AG20443 (cell line): ENCODE data around the gene CNNM4.

Experiments used
- DNase-seq: peaks from one replicate; pipeline ENCODE4 v3.0.0; 2012; ENCODE audit warnings: low spot score, mixed read lengths

CNNM4 gene

DNA sequence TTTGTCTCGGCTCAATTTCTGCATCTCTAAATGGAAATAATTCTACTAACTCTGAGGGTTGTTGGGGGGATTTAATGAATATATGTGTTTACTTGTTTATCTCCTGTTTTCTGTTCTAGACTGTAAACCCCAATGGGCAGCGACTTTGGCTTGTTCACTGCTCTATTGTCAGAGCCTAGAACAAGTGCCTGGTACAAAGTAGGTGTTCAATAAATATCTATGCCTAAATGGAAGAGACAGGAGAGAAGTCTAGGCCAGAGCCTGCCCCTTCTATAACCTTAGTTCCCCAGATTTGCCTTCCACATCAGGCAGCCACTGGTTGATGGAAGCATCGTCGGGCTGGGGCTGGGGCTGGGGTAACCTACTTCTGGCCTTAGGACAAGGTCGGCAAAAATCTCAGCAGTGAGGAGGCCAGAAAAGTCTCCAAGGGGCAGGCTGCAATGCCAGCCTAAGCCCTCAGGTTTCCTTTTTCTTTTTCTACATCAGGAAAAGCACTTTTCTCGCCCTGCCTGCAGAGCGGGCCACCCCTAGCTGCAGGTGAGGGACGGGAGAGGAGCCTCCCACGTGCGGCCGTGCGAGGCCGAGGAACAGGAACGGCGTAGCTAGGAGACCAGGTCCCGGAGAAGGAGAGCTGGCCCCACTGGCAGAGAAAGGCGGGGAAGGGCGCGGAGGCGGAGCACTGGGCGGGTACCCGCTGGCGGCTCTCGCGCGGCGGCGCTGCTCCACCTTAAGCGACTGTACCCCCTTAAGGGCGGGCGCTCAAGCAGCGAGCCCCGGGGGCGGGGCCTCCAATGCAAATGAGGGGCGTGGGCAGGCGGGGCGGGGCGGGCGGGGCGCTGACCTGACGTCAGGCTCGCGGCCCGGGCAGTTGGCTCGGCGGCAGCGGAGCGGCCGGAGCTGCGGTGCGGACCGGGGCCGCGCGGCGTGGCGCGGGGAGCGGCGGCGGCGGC lies at the start of gene CNNM4:
TSS of gene CNNM4 (plus strand) at position 867 of the 950 bp plus-strand sequence. CDS start 98 bp downstream, outside the sequence.
- DNase-seq = peak; percentile 97

DNA sequence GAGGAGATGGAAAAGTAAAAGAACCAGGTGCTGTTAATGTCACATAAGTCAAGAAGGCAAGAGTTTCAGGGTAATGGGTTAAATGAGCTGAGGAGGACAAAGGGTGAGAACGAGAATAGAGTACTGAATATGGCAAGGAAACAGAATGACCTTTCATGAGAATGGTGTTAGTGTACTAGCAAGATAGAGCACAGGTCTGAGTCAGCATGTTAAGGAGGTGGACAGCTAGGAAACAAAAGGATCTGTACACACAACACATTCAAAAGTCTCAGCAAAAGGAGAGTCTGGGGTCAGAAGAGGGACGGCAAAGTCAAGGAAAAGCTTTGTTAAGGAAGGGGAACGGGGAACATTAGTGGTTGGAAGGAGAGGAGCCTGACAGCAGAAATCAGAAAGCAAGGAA lies 49.7 kb upstream of the CNNM4 start:
- no peak for DNase-seq

DNA sequence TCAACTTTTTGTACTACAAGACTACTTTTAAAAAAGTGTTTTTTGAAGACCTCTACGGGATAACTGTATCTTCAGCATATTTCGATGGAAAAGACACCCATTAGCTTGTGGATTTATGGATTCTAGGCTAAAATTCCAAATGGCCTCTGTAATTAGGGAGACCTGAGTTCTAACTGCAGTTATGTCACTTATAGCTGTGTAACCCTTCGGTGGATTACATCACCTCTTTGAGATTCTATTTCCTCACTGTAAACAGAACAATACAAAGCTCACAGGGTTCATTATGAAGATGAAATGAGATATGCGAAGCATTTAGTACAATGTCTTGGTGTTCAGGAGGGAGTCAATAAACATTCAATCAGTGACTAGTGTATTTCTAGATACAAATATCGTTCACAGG lies 45.0 kb upstream of the CNNM4 start:
- DNase-seq = no peak

DNA sequence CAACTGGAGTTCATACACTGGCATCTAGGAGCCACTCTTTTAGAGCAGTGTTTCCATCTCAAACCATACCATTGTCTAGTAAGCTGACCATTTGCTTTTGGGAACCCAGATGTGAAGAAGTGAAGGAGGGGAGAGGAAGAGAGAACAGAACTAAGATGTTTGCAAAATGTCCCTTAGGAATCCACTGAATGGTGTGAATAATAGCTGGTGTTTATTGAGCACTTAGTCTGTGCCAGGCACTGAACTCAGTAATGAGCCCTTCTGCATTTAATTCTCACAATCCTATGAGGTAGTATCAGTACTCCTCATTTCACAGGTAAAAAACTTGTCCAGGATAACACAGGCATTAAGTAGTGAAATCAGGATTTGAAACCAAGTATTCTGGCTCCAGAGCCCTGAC lies 44.3 kb upstream of the CNNM4 start:
- DNase-seq = no peak

DNA sequence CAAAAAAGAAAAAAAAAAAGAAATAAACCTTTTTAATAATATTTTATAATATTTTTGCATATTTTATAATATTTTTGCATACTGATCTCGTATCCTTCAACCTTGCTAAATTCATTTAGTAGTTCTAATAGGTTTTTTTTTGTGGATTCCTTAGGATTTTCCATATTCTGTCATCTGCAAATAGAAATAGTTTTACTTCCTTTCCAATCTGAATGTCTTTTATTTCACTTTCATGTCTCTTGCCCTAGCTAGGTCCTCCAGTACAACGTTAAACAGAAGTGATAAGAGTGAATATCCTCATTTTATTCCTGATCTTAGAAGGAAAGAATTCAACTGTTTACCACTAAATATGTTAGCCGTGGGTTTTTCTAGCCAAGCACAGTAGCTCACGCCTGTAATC lies 34.6 kb upstream of the CNNM4 start:
- no peak for DNase-seq

DNA sequence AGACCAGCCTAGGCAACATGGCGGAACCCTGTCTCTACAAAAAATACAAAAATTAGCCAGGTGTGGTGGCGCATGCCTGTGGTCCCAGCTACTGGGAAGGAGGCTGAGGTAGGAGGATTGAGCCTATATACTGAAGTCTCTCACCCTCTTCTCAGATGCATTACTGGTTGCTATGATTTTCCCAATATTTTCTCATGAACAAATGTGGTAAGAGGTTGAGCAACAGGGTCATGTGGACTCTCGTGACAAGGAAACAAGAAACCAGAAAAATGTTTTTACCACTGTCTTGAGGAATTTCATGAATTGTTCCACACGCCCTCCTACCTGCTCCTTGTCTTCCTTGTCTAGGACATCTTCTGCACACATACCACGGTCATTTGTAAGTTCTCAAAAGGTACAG lies 33.3 kb upstream of the CNNM4 start:
- DNase-seq = peak; percentile 44

DNA sequence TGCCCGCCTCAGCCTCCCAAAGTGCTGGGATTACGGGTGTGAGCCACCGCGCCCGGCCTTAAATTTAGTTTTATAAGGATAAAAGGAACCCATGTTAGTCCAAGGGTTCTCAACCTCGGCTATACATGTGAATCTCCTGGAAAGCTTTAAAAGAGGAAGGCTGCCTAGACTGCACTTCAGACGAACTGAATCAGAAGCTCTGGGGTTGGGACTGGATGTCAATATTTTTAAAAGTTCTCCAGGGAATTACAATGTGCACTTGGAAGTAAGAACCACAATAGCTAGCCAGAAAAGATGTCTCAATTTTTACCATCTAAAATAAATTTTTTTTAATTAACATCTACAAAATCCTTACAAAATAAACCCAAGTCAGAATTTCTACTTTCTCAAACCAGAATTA lies 31.0 kb upstream of the CNNM4 start:
- DNase-seq = no peak

DNA sequence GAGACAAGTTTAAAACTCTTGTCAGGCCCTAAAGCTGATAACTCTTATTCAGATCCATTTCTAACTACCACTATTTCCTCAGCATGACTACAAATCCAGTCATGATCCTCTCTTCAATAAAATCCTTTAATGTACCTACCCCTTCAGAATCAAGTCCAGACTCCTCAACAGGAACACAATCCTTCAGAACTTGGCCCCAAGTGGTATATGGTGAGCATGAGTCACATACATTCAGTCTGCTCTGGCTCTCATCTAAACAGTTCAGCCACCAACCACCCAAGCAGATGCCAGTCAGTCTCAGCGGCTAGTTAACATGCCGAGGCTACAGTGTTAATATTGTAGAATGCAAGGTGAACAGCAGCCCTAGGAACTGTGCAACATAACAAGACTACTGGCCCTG lies 30.5 kb upstream of the CNNM4 start:
- DNase-seq = no peak

DNA sequence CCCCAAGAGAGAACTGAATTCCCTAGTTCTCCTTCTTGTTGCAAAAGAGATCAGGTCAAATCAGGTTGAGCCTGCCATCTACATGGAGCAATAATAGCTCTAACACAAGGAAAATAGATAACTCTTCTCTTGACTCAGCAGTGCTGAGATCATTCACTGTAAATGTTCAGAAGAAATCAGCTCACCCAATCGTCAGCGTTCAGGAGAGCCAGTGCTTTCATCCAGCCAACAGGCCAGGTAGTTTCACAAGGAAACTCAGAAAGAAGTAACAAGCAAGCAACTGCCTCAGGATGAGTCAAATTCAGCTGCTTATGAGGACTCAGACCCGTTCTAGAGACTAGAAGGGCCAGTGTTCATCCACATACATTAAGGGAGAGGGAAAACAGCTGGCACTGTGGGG lies 26.8 kb upstream of the CNNM4 start:
- DNase-seq = no peak

DNA sequence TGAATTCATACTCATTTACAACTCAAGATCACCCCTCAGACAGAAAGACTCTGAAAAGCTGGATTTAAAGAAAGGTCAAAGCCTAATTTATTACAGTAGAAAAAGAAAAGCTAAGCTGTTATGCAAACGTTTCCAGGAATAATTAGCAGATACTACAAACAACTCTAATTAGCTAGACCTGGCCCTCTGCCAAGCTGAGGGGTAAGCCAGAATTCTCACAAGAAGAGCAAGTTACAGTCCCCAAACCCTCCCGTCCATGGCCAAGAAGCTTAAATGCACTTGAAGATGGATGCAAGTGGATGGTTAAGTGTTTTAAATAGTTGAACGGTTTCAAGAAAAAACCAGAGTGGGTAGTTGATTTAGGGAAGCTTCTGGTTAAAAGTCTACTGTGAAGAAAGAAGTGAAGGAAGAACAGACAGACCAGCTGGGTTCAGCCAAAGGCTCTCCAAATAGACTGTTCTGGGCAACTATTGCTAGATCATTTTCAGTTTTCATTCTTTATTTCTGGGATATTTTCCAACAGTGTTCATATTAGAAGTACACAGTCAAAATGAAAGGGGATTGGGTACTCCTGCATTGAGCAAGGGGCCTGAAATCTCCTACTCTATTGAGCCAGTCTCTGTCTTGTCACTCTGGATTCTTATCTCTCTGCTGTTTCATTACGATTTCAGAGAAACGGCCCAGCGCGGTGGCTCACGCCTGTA lies 25.7 kb upstream of the CNNM4 start:
- no peak for DNase-seq

DNA sequence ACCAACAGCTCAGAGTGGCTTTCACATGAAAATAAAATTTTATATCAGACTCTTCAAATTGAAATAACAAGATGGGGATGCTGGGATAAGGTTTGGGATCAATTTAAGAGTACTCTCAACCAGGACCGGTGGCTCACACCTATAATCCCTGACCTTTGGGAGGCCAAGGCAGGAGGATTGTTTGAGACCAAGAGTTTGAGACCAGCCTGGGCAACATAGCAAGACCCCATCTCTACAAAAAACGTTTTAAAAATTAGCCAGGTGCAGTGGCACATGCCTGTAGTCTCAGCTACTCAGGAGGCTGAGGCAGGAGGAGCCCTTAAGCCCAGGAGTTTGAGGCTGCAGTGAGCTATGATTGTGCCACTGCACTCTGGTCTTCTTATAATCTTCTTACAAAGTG lies 23.5 kb upstream of the CNNM4 start:
- no peak for DNase-seq

DNA sequence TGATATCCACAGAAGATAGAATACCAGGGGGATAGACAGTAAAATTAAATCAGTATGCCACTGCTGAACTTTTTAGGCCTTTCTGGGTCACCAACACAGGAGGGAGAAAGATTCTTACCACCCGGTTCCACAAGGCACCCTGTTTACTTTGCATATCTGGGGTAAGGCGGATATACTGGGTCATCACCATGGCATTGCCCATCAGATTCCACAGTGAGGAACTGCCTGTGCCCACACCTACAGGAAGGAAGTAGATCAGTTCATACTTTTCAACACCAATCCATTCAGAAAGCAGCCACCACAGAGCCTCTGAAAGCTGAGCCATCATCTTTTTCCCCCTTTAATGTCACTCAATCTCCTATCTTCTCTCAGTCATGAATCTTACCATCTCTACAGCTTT lies 22.9 kb upstream of the CNNM4 start:
- no peak for DNase-seq

DNA sequence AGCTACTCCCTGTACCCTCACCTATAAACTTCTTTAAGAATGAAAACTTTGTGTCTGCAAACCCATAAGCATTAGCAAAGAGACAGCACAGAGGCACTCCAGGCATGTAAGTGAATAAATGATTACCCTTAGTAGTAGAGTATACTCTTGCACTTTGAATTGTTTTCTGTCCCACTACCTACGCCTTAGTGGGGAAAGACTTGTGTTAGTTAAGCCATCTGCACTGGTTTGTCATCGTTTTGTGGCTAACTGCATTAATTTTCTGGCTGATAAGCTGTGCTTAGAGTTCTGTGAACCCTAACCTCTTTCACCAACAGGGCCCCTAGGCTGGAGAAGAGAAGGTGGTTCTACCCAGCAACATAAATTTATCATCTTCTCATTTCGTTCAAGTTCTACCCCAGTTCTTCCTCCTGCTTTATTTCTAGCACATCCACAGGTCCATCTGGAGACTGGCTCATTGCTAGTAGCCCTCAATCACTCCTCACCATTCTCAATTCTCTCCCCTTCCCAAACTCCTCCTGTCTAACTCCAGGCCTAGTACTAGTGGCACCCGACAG lies 21.5 kb upstream of the CNNM4 start:
- DNase-seq = no peak

DNA sequence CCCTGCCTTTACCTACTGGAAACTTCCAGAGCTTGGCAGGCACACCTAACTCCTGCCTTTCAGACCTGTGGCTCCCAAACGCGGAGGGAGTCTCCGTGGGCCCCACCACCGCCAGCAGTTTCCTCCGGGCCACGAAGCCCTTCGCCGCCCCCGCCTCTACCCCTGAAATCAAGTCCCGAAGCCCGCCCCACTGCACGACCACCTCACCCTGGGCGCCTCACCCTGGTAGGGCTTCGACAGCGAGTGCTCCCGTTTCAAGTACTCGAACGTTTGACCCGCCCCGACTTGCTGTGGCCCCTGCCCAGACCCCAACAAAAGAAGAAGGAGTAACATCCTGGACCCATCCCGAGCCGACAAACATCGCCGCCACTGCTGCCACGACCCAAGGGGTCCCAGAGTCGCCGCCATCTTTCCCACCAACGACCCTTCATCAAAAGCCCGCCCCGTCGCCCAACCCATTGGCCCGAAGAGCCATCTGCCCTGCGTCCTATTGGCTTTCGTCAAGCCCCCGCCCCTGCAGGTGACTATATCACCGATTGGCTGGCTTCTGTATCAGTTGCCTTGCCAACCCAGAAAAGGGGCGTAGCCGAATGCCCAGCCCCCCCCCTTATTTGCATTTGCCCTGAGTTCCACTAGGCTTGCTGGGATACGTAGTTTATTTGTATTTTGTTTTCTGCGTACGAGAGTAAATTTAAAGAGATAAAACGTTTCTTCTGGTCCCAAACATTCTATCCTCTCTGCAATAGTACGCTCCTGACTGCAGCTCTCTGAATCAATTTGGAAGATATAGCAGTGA lies 20.9 kb upstream of the CNNM4 start, which contains the start of gene LMAN2L:
TSS of gene LMAN2L (minus strand) at position 432 of the 796 bp plus-strand sequence. CDS start at position 408, 24 bp downstream.
- DNase-seq = peak; percentile 97

DNA sequence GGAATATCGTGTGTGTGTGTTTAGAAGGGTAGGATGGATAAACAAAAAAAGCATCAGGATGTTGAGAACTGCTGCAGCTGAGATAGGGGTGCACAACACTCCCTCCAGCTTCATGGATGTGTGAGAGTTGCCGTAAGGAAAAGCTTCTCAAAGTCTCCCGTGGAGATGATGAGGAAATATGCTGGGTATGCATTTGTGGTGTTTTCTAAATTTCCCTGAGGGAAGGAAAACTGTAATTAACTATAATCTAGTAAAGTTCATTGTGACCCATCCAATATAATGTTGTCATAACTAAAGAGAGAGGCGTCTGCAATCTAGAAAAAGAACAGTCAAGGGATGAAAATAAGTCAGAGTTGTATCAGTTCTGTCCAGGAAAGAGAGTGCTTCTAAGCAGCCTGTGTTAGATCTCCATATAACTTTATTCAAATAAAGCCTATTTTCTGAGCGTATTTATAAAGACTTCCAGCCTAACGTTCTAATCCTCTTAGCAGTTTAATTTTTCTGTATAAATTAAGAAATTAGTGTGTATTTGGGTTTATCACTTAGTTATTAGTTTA lies 13.6 kb upstream of the CNNM4 start:
- no peak for DNase-seq

DNA sequence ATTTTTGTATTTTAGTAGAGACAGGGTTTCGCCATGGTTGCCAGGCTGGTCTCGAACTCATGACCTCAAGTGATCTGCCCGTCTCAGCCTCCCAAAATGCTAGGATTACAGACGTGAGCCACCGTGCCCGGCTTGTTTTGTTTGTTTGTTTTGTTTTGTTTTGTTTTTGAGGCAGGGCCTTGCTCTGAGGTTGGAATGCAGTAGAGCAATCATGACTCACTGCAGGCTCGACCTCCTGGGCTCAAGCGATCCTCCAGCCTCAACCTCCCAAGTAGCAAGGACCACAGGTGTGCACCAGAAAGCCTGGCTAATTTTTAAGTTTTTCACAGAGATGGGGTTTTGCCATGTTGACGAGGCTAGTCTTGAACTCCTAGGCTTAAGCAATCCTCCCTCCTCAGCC lies 8.9 kb upstream of the CNNM4 start:
- no peak for DNase-seq

DNA sequence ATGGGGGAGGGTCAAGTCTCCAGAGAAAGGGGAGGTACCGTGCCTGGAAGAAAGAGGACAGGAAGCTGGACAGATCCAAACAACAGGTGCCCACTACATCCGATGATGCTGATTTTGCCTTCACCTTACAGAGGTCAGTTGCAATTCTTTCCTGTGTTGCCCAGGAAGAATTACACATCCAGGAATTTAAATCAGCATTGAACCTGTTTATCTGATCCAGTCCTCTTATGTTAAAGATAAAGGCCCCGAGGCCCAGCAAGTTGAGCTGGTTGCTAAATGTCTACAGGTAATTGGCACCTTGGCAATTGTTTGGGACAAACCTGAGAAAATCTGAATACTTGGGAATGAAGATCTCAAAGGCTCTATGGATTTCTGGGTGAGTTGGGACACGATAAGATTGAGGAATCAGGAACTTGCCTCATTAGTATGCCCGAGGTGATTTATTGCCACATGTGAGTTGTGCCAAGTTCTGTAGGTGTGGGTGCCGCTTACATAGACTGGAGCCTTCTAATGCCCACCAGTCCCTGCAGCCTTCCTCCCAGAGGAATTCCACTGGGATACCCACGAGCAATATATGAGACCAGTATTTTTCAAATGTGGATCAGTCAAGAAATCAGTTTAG lies 6.9 kb upstream of the CNNM4 start:
- DNase-seq = no peak

DNA sequence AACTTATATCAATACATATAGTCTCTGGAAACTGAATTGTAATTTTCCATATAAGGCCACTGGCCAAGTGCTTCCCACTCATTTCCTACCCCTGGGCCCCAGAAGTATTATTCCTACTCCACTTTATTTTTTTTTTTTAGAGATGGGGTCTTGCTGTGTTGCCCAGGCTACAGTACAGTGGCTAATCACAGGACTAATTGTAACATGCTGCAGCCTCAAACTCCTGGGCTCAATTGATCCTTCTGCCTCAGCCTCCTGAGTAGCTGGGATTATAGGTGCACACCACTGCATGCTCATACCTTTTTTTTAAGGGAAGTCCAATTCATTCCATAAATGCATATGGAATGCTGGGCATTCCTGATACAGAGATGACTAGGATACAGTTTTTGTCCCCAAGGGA lies 6.4 kb upstream of the CNNM4 start:
- no peak for DNase-seq

DNA sequence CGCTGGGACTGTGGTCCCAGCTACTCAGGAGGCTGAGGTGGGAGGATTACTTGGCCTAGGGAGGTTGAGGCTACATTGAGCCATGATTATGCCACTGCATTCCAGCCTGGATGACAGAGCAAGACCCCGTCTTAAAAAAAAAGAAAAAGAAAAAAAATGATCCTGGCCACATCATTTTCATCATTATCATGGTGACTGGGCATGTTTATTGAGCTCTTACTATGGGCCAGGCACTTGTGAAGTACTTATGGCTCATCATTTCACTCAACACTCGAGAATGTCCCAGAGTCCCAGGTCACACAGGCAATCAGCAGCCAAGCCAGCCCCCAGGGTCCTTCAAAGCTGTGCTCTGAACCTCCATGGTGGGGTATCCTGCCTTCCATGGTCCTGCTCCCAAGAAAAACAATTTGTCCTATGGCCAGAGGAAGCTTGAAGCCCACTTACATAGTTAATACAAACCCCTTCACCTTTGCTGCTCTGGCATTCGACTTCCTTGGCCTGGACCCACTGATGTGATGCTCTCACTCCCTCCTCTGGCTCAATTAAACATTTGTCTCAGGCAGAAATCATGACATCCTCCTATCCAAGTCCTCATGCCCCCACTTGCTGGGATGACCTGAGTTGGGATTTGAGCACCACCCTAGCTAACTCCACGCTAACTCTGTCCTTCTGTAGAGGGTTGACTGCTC lies 3.8 kb upstream of the CNNM4 start:
- DNase-seq = no peak

DNA sequence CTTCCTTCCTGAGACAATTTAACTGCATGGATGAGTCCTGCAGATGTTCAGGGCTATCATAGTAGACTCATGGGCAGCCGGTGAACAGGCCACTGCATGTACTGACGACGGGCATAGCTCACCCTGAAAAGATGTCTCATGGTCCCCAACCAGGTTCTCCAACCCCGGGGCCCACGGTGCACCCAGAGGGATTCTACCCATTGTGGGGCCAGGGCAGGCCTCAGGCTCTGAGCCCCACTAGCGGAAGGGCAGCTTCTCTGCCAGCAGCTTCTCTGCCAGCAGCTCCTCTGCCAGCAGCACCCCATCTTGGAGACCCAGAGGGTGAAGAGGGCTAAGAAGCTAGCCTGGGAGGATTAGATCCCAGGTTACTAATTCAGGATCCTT lies 3.2 kb upstream of the CNNM4 start:
- DNase-seq = no peak

DNA sequence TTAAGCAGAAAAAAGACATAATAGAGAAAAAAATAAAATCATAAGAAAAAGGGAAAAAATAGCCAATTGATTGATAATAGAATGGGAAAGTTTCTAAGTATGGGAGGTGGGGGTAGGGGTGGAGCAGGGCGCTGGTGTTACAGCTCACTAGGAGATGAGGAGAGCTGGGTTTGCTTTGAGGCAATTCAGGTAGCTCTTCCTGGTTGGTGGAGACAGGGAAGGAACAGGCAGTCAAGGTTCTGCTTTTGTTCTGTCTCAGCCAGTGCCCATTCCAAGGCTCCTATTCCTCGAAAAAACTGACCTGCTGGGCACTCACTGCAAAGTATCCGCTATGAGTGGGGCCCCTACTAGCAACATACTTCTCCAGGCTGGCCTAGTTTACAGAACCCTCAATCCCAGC lies 1.7 kb upstream of the CNNM4 start:
- DNase-seq = no peak
